H9 (cell line): ENCODE data around the gene TMEM120B. TPM values are rescaled to one million over a fixed set of nuclear protein-coding genes. Genes with fewer than 3 reads are reported as not detected.

Experiments used
- DNase-seq: peaks from one replicate; pipeline ENCODE4 v3.0.0-alpha.2; 2017
- H2AFZ ChIP-seq: one replicate; pipeline ENCODE4 v1.6.1; 2013; ENCODE audit warnings: mild to moderate bottlenecking, low read length, control low read depth, moderate library complexity
- H2AK5ac ChIP-seq: 2 replicates; pipeline ENCODE4 v1.6.1; 2013; ENCODE audit warnings: low read length, control low read depth, mixed read lengths; ENCODE audit not compliant: insufficient read length
- H2BK120ac ChIP-seq: one replicate; pipeline ENCODE4 v1.6.1; 2013; ENCODE audit warnings: low read depth, mild to moderate bottlenecking, low read length, control low read depth, inconsistent platforms; ENCODE audit not compliant: poor library complexity, severe bottlenecking
- H2BK12ac ChIP-seq: 2 replicates; pipeline ENCODE4 v1.6.1; 2013; ENCODE audit warnings: low read length, control low read depth, mixed read lengths, low read depth; ENCODE audit not compliant: insufficient read length
- H2BK15ac ChIP-seq: 2 replicates; pipeline ENCODE4 v1.6.1; 2013; ENCODE audit warnings: low read depth, low read length, control low read depth
- H2BK20ac ChIP-seq: one replicate; pipeline ENCODE4 v1.6.1; 2013; ENCODE audit warnings: low read depth, mild to moderate bottlenecking, low read length, control low read depth, inconsistent platforms; ENCODE audit not compliant: poor library complexity, severe bottlenecking
- H2BK5ac ChIP-seq: 2 replicates; pipeline ENCODE4 v1.6.1; 2013; ENCODE audit warnings: low read length, control low read depth, mixed read lengths; ENCODE audit not compliant: insufficient read length
- H3K14ac ChIP-seq: 2 replicates; pipeline ENCODE4 v1.6.1; 2013; ENCODE audit warnings: low read length, control low read depth; ENCODE audit not compliant: insufficient read depth
- H3K18ac ChIP-seq: 2 replicates; pipeline ENCODE4 v1.6.1; 2013; ENCODE audit warnings: low read depth, mild to moderate bottlenecking, mixed read lengths, low read length, control low read depth; ENCODE audit not compliant: insufficient read length
- H3K23ac ChIP-seq: 2 replicates; pipeline ENCODE4 v1.6.1; 2013; ENCODE audit warnings: low read length, control low read depth, mixed read lengths, low read depth; ENCODE audit not compliant: insufficient read length
- H3K23me2 ChIP-seq: 2 replicates; pipeline ENCODE4 v1.6.1; 2013; ENCODE audit warnings: low read depth, mild to moderate bottlenecking, mixed read lengths, low read length, control low read depth; ENCODE audit not compliant: insufficient read length, poor library complexity, severe bottlenecking
- H3K27ac ChIP-seq: 2 replicates; pipeline ENCODE4 v1.5.1; 2013; ENCODE audit warnings: low read length, control low read depth, mixed read lengths, low read depth; ENCODE audit not compliant: insufficient read length
- H3K27me3 ChIP-seq: 2 replicates; pipeline ENCODE4 v1.6.1; 2013; ENCODE audit warnings: low read length, control low read depth, inconsistent platforms; ENCODE audit not compliant: insufficient read depth
- H3K4ac ChIP-seq: 2 replicates; pipeline ENCODE4 v1.6.1; 2013; ENCODE audit warnings: low read depth, mild to moderate bottlenecking, control low read depth, inconsistent platforms, low read length, moderate library complexity
- H3K4me1 ChIP-seq: 2 replicates; pipeline ENCODE4 v1.6.1; 2013; ENCODE audit warnings: low read length, control low read depth, inconsistent platforms; ENCODE audit not compliant: insufficient read depth
- H3K4me2 ChIP-seq: 2 replicates; pipeline ENCODE4 v1.6.1; 2013; ENCODE audit warnings: low read length, control low read depth, mixed read lengths; ENCODE audit not compliant: insufficient read length, insufficient read depth
- H3K56ac ChIP-seq: 2 replicates; pipeline ENCODE4 v1.6.1; 2013; ENCODE audit warnings: low read depth, mild to moderate bottlenecking, mixed read lengths, low read length, control low read depth; ENCODE audit not compliant: insufficient read length
- H3K79me1 ChIP-seq: 2 replicates; pipeline ENCODE4 v1.6.1; 2013; ENCODE audit warnings: low read depth, mild to moderate bottlenecking, moderate library complexity, low read length, control low read depth, inconsistent platforms; ENCODE audit not compliant: insufficient read depth, poor library complexity, severe bottlenecking
- H3K79me2 ChIP-seq: 2 replicates; pipeline ENCODE4 v1.6.1; 2013; ENCODE audit warnings: low read length, control low read depth, inconsistent platforms; ENCODE audit not compliant: insufficient read depth
- H3K9ac ChIP-seq: 2 replicates; pipeline ENCODE4 v1.6.1; 2013; ENCODE audit warnings: low read length, control low read depth, mixed read lengths; ENCODE audit not compliant: insufficient read length; ENCODE audit errors: extremely low read depth
- H3K9me3 ChIP-seq: one replicate; pipeline ENCODE4 v1.6.1; 2013; ENCODE audit warnings: low read depth, low read length, inconsistent platforms; ENCODE audit not compliant: control insufficient read depth
- H3T11ph ChIP-seq: one replicate; pipeline ENCODE4 v1.6.1; 2013; ENCODE audit warnings: mild to moderate bottlenecking, low read length, control low read depth, inconsistent platforms
- H4K20me1 ChIP-seq: one replicate; pipeline ENCODE4 v1.6.1; 2013; ENCODE audit not compliant: control insufficient read depth, insufficient read length, insufficient read depth
- H4K5ac ChIP-seq: 2 replicates; pipeline ENCODE4 v1.6.1; 2013; ENCODE audit warnings: low read depth, mild to moderate bottlenecking, mixed read lengths, low read length, control low read depth; ENCODE audit not compliant: insufficient read length
- H4K8ac ChIP-seq: replicated peaks from 2 replicates; pipeline ENCODE4 v1.6.1; 2013; ENCODE audit warnings: low read length, control low read depth, mixed read lengths, low read depth; ENCODE audit not compliant: insufficient read length
- H4K91ac ChIP-seq: 2 replicates; pipeline ENCODE4 v1.6.1; 2013; ENCODE audit warnings: low read depth, mild to moderate bottlenecking, moderate library complexity, mixed read lengths, low read length, control low read depth; ENCODE audit not compliant: insufficient read length
- H3K27ac Mint-ChIP-seq, 3 experiments: 2 replicates in 2 of 3; 3 replicates in 1 of 3; pipeline ENCODE4 v1.8.0; 2020 to 2021; ENCODE audit warnings: mixed read lengths in 3 of 3, mild to moderate bottlenecking in 1 of 3, moderate library complexity in 1 of 3
- H3K27me3 Mint-ChIP-seq: 2 replicates; pipeline ENCODE4 v1.8.0; 2021; ENCODE audit warnings: low read depth, mild to moderate bottlenecking, moderate library complexity, mixed read lengths
- H3K36me3 Mint-ChIP-seq, 3 experiments: 2 replicates in 2 of 3; 3 replicates in 1 of 3; pipeline ENCODE4 v1.8.0; 2020 to 2021; ENCODE audit warnings: low read depth in 3 of 3, mixed read lengths in 3 of 3; ENCODE audit not compliant: insufficient read depth in 1 of 3
- H3K4me1 Mint-ChIP-seq, 2 experiments: 2 replicates each; pipeline ENCODE4 v1.8.0; 2020; ENCODE audit warnings: mixed read lengths in 2 of 2
- H3K4me3 Mint-ChIP-seq, 2 experiments: 2 replicates in 1 of 2; 3 replicates in 1 of 2; pipeline ENCODE4 v1.8.0; 2020 to 2021; ENCODE audit warnings: mild to moderate bottlenecking in 2 of 2, mixed read lengths in 2 of 2, moderate library complexity in 1 of 2
- H3K9me3 Mint-ChIP-seq, 2 experiments: 2 replicates in 1 of 2; 3 replicates in 1 of 2; pipeline ENCODE4 v1.8.0; 2020; ENCODE audit warnings: mild to moderate bottlenecking in 2 of 2, mixed read lengths in 2 of 2, moderate library complexity in 1 of 2
- WGBS: extraction: QIAGEN DNeasy Blood & Tissue Kit; methylation state at CpG from one replicate; pipeline ENCODE4 v1.1.7; 2013; ENCODE audit warnings: missing lambda C conversion rate, low lambda C conversion rate, mixed read lengths; ENCODE audit not compliant: insufficient read length; ENCODE audit errors: extremely low coverage; 5-methylcytosine and 5-hydroxymethylcytosine counted together
- total RNA-seq: library from RNA; stranded (reverse); gene quantifications from 2 replicates; pipeline ENCODE4 v1.2.1, GENCODE V29; 2021
- TF ChIP-seq, protein P1 (sequence below): fragments of 200-600 bp; sonication (generic); conservative IDR thresholded peaks from 3 replicates; pipeline ENCODE4 v1.8.0; 2021; ENCODE audit warnings: antibody characterized with exemption, mild to moderate bottlenecking

The TMEM120B gene
- total RNA-seq, 1 experiment from 2014 or later = 25.8 TPM

DNA sequence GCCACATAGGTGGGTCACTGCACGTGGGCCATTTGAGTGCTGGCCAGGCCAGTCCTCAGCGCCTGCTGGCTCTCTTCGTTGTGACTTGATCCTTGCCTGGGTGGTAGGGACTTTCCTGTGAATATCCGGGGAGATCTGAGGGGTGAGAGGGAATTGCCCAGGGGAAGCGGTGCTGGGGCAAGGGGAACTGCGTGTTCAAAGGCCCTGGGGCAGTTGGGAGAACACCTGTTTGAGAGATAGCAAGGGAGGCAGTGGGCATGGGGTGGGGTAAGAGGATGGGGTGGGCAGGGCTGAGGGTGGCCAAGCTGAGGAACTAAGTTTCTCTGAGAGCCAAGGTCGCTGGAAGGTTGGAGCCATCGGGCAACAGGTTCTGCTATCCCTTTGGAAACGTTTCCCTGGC, 116.3 kb downstream of the TMEM120B start:
- no peak overlapping the region for H2BK12ac ChIP-seq
- H2BK20ac ChIP-seq = no peak overlapping the region
- H3K79me2 ChIP-seq = no peaks in the 10 kb centered on the region
- H3K18ac ChIP-seq = no peak overlapping the region
- H3K27ac Mint-ChIP-seq = peak overlapping the region in 2 of 3 experiments; percentile 28 to 31; a peak in 1 of 7 replicates
- H3K9ac ChIP-seq = no peak overlapping the region
- no peaks in the 10 kb centered on the region; a peak in 1 of 5 replicates for H3K9me3 Mint-ChIP-seq
- H3K36me3 Mint-ChIP-seq = peaks cover 24 to 74% (median 59%) of the 10 kb centered on the region in 3 experiments; a peak in 6 of 7 replicates
- DNase-seq = no peak
- TF ChIP-seq, protein P1, sequence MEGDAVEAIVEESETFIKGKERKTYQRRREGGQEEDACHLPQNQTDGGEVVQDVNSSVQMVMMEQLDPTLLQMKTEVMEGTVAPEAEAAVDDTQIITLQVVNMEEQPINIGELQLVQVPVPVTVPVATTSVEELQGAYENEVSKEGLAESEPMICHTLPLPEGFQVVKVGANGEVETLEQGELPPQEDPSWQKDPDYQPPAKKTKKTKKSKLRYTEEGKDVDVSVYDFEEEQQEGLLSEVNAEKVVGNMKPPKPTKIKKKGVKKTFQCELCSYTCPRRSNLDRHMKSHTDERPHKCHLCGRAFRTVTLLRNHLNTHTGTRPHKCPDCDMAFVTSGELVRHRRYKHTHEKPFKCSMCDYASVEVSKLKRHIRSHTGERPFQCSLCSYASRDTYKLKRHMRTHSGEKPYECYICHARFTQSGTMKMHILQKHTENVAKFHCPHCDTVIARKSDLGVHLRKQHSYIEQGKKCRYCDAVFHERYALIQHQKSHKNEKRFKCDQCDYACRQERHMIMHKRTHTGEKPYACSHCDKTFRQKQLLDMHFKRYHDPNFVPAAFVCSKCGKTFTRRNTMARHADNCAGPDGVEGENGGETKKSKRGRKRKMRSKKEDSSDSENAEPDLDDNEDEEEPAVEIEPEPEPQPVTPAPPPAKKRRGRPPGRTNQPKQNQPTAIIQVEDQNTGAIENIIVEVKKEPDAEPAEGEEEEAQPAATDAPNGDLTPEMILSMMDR = no peak
- H2AK5ac ChIP-seq = no peak overlapping the region
- H2BK120ac ChIP-seq = no peak overlapping the region
- H4K8ac ChIP-seq = no peak overlapping the region
- H2BK15ac ChIP-seq = no peak overlapping the region
- WGBS = no CpG with 5 or more reads among the region's 9 CpGs
- no peak overlapping the region for H3T11ph ChIP-seq
- no peak overlapping the region for H3K14ac ChIP-seq
- peaks cover 0 to 8% of the 10 kb centered on the region in 2 experiments; a peak in 1 of 4 replicates for H3K4me1 Mint-ChIP-seq
- H3K4me1 ChIP-seq = no peaks in the 10 kb centered on the region
- H3K27ac ChIP-seq = no peak overlapping the region
- no peaks in the 10 kb centered on the region for H3K79me1 ChIP-seq
- no peaks in the 10 kb centered on the region for H4K20me1 ChIP-seq
- no peak overlapping the region for H3K56ac ChIP-seq
- H4K91ac ChIP-seq = no peak overlapping the region
- H2BK5ac ChIP-seq = no peak overlapping the region
- H3K4me2 ChIP-seq = no peak overlapping the region
- no peaks in the 10 kb centered on the region for H3K27me3 Mint-ChIP-seq
- no peak overlapping the region for H2AFZ ChIP-seq
- H3K9me3 ChIP-seq = no peaks in the 10 kb centered on the region
- no peaks in the 10 kb centered on the region for H3K27me3 ChIP-seq
- no peak overlapping the region for H4K5ac ChIP-seq
- no peaks in the 10 kb centered on the region for H3K23me2 ChIP-seq
- no peak overlapping the region for H3K4ac ChIP-seq
- H3K23ac ChIP-seq = no peak overlapping the region
- H3K4me3 Mint-ChIP-seq = no peak overlapping the region
